Natural killer cell (primary cell): ENCODE data around the gene NAA40. TPM values are rescaled to one million over a fixed set of nuclear protein-coding genes. Genes with fewer than 3 reads are reported as not detected.

Experiments
- ATAC-seq, 3 donors: fragments of 150-1000 bp in 2 of 3; fragments of 200-7000 bp in 1 of 3; cut with Tn5 transposase; 1 replicate in 1 of 3; 2 replicates in 2 of 3; pipeline ENCODE4 v1.10.0; 2021; ENCODE audit warnings: mild to moderate bottlenecking in 2 of 3, moderate library complexity in 2 of 3
- DNase-seq, 2 donors: peaks; one replicate each; pipeline versions ENCODE4 v3.0.0 to v3.0.0-alpha.2; 2013 to 2021; ENCODE audit warnings: mixed read lengths in 1 of 2
- H3K27ac ChIP-seq: one replicate; pipeline ENCODE4 v1.5.1; 2013; ENCODE audit warnings: mild to moderate bottlenecking, low read length
- H3K27me3 ChIP-seq: one replicate; pipeline ENCODE4 v1.6.1; 2013; ENCODE audit warnings: low read length; ENCODE audit not compliant: control insufficient read depth, insufficient read depth
- H3K36me3 ChIP-seq: one replicate; pipeline ENCODE4 v1.6.1; 2013; ENCODE audit warnings: low read length; ENCODE audit not compliant: control insufficient read depth, insufficient read depth
- H3K4me1 ChIP-seq: one replicate; pipeline ENCODE4 v1.6.1; 2013; ENCODE audit warnings: low read length; ENCODE audit not compliant: control insufficient read depth, insufficient read depth
- H3K4me3 ChIP-seq: one replicate; pipeline ENCODE4 v1.5.1; 2013; ENCODE audit warnings: low read length
- H3K9me3 ChIP-seq: one replicate; pipeline ENCODE4 v1.6.1; 2013; ENCODE audit warnings: low read length; ENCODE audit not compliant: control insufficient read depth, insufficient read depth
- H3K27ac Mint-ChIP-seq, 2 donors: one replicate each; pipeline ENCODE4 v1.8.0; 2022; ENCODE audit warnings: mild to moderate bottlenecking in 2 of 2, mixed read lengths in 2 of 2, moderate library complexity in 1 of 2
- H3K27me3 Mint-ChIP-seq, 2 donors: one replicate each; pipeline ENCODE4 v1.8.0; 2022; ENCODE audit warnings: low read depth in 2 of 2, mixed read lengths in 2 of 2
- H3K36me3 Mint-ChIP-seq: one replicate; pipeline ENCODE4 v1.8.0; 2022; ENCODE audit warnings: mixed read lengths
- H3K4me1 Mint-ChIP-seq, 2 donors: one replicate each; pipeline ENCODE4 v1.8.0; 2022; ENCODE audit warnings: mixed read lengths in 2 of 2
- H3K4me3 Mint-ChIP-seq: one replicate; pipeline ENCODE4 v1.8.0; 2022; ENCODE audit warnings: mild to moderate bottlenecking, moderate library complexity, mixed read lengths
- H3K9me3 Mint-ChIP-seq, 2 donors: one replicate each; pipeline ENCODE4 v1.8.0; 2022; ENCODE audit warnings: mixed read lengths in 2 of 2
- WGBS: methylation state at CpG from one replicate; pipeline ENCODE4 v1.1.7; 2013; ENCODE audit warnings: missing lambda C conversion rate; ENCODE audit not compliant: insufficient coverage; 5-methylcytosine and 5-hydroxymethylcytosine counted together
- intact Hi-C: fragments of 100-400 bp; cut with micrococcal nuclease; formaldehyde crosslinking; loops from one replicate; pipeline ENCODE4 v1.14.2; 2022
- total RNA-seq, 4 donors: library from RNA; stranded (reverse); fragments of 120-200 nt in 1 of 4; gene quantifications; one replicate each; pipeline versions ENCODE4 v1.2.3 to v1.2.4, GENCODE V29; 2013 to 2022
- TF ChIP-seq, protein P1 (sequence below): fragments of 200-600 bp; IDR thresholded peaks from one replicate; pipeline ENCODE4 v1.8.0; 2022; ENCODE audit warnings: antibody characterized with exemption

The NAA40 gene
- total RNA-seq, 3 donors from 2014 or later (not counting 1 experiment from before 2014, with no cell fraction given), result 44.8 to 72.1 (median 57.4) TPM

DNA sequence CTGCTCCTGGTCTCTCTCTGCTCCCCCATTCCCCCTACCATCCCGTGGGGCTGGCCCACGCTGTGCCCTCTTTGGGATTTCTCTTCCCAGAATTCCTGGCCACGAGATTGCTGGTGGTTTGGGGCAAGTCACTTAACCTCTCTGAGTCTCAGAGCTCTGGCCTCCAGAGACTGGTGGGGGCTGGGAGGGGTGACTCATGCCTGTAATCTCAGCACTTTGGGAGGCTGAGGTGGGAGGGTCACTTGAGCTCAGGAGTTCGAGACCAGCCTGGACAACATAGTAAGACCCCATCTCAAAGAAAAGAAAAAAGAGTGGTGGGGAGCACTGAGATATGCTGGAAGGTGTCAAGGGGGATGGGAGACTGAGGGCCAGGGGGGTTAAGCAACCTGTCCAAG is 65.8 kb downstream of the NAA40 start:
- H3K36me3 Mint-ChIP-seq, result no peaks in the 10 kb centered on the region
- H3K4me3 ChIP-seq, result no peak overlapping the region
- H3K9me3 Mint-ChIP-seq, result no peaks in the 10 kb centered on the region
- ATAC-seq, result no peak
- no peak for DNase-seq
- H3K27me3 Mint-ChIP-seq, result peaks cover 22 to 42% of the 10 kb centered on the region in 2 donors
- H3K36me3 ChIP-seq, result no peaks in the 10 kb centered on the region
- intact Hi-C loops, result no loop called here
- peaks cover 25% of the 10 kb centered on the region for H3K4me1 ChIP-seq
- 81% methylated on average over 4 of the region's 4 CpGs for WGBS
- H3K27ac Mint-ChIP-seq, result no peak overlapping the region
- peaks cover 13 to 20% of the 10 kb centered on the region in 2 donors for H3K4me1 Mint-ChIP-seq
- H3K4me3 Mint-ChIP-seq, result no peak overlapping the region
- no peaks in the 10 kb centered on the region for H3K9me3 ChIP-seq
- H3K27ac ChIP-seq, result no peak overlapping the region
- TF ChIP-seq, protein P1, sequence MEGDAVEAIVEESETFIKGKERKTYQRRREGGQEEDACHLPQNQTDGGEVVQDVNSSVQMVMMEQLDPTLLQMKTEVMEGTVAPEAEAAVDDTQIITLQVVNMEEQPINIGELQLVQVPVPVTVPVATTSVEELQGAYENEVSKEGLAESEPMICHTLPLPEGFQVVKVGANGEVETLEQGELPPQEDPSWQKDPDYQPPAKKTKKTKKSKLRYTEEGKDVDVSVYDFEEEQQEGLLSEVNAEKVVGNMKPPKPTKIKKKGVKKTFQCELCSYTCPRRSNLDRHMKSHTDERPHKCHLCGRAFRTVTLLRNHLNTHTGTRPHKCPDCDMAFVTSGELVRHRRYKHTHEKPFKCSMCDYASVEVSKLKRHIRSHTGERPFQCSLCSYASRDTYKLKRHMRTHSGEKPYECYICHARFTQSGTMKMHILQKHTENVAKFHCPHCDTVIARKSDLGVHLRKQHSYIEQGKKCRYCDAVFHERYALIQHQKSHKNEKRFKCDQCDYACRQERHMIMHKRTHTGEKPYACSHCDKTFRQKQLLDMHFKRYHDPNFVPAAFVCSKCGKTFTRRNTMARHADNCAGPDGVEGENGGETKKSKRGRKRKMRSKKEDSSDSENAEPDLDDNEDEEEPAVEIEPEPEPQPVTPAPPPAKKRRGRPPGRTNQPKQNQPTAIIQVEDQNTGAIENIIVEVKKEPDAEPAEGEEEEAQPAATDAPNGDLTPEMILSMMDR, result no peak
- H3K27me3 ChIP-seq, result peaks cover 13% of the 10 kb centered on the region

DNA sequence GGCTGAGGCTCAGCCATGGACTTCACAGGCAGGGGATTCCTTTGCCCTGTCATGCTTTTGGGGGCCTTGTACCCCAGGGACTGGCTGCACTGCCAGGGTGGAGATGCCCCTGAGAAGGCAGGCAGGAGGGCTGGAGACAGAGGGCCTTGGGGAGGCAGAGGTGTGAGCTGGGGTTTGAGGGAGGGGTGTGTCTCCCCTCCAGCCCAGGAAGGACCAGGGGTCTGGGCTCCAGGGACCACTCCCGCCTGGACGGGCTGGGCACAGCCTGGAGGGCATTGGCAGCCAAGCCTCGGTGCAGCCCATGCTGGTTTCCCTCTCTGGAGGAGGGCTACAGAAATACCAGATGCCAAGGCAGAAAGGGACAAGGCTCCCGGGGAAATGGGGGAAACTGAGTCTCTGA is 66.9 kb downstream of the NAA40 start:
- DNase-seq, result no peak
- Histone ChIP-seq H3K27ac (no peak overlapping the region), H3K9me3 (peaks cover 3% of the 10 kb centered on the region), H3K36me3 (no peaks in the 10 kb centered on the region), H3K27me3 (peaks cover 9% of the 10 kb centered on the region), H3K4me1 (peaks cover 18% of the 10 kb centered on the region), H3K4me3 (no peak overlapping the region)
- H3K4me3 Mint-ChIP-seq, result no peak overlapping the region
- H3K36me3 Mint-ChIP-seq, result no peaks in the 10 kb centered on the region
- no peak for ATAC-seq
- TF ChIP-seq, protein P1, result no peak
- intact Hi-C loops, result no loop called here
- H3K27ac Mint-ChIP-seq, result no peak overlapping the region
- peaks cover 13 to 29% of the 10 kb centered on the region in 2 donors for H3K4me1 Mint-ChIP-seq
- WGBS, result 88% methylated on average over 4 of the region's 4 CpGs
- H3K27me3 Mint-ChIP-seq, result peaks cover 22 to 42% of the 10 kb centered on the region in 2 donors
- peaks cover 0 to under 1% of the 10 kb centered on the region in 2 donors for H3K9me3 Mint-ChIP-seq

DNA sequence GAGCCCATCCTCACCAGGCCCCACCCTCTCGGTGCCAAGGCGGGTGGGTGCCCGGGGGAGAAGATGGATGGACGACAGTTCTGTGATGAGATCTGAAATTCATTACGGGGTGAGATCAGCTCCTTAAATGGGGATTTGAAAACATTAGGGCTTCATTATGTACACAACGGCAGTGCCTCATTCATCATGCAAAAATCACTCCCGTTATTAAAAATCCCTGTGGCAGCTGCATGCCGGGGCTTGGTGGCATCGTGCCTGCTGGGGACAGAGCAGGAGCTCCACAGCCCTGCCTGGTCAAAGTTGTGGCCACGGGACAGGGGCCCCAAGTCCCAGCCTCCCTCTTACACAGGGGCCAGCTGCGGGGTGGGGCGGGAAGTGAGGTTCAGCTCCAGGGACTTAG is 67.6 kb downstream of the NAA40 start:
- H3K36me3 ChIP-seq, result no peaks in the 10 kb centered on the region
- H3K4me3 Mint-ChIP-seq, result no peak overlapping the region
- TF ChIP-seq, protein P1, result no peak
- peaks cover 14% of the 10 kb centered on the region for H3K4me1 ChIP-seq
- no peak overlapping the region for H3K27ac Mint-ChIP-seq
- H3K9me3 ChIP-seq, result peaks cover 3% of the 10 kb centered on the region
- WGBS, result 80% methylated on average over 12 of the region's 12 CpGs
- DNase-seq, result no peak
- no peak overlapping the region for H3K4me3 ChIP-seq
- no peak for ATAC-seq
- peaks cover 0 to 5% of the 10 kb centered on the region in 2 donors for H3K9me3 Mint-ChIP-seq
- peaks cover 22 to 42% of the 10 kb centered on the region in 2 donors for H3K27me3 Mint-ChIP-seq
- no peaks in the 10 kb centered on the region for H3K36me3 Mint-ChIP-seq
- peaks cover 9% of the 10 kb centered on the region for H3K27me3 ChIP-seq
- H3K4me1 Mint-ChIP-seq, result peaks cover 13 to 37% of the 10 kb centered on the region in 2 donors
- H3K27ac ChIP-seq, result no peak overlapping the region
- intact Hi-C loops, result no loop called here

Other genes starting within 250 kb of the NAA40 start
- gene ZFTA, start 170.2 kb upstream of the NAA40 start, total RNA-seq, result 1 to 10 TPM; 3.7 to 5.3 (median 4.8) TPM
- gene SPINDOC, start 125.5 kb upstream of the NAA40 start, total RNA-seq, result 10 to 100 TPM; 15.6 to 25.3 (median 21.1) TPM
- 10 to 100 TPM; 63.8 to 88.4 (median 80.2) TPM for gene MARK2, start 99.9 kb upstream of the NAA40 start, total RNA-seq
- not detected for gene RCOR2, start 21.8 kb upstream of the NAA40 start, total RNA-seq
- gene COX8A, start 35.6 kb downstream of the NAA40 start, total RNA-seq, result 100 to 1,000 TPM; 143 to 166 (median 145) TPM
- 10 to 100 TPM; 73.6 to 88.9 (median 82.4) TPM for gene OTUB1, start 47.4 kb downstream of the NAA40 start, total RNA-seq
- not detected for gene FLRT1, start 96.9 kb downstream of the NAA40 start, total RNA-seq
- gene MACROD1, start 227.1 kb downstream of the NAA40 start, total RNA-seq, result 1 to 10 TPM in 2 of 3 donors, under 1 TPM in 1; 0.73 to 3.3 (median 1.8) TPM
- 100 to 1,000 TPM in 1 of 3 donors, 10 to 100 TPM in 2; 80.9 to 110 (median 85.1) TPM for gene STIP1, start 247.2 kb downstream of the NAA40 start, total RNA-seq